H1 (cell line): ENCODE results near the gene TTBK2. TPM values are rescaled to one million over a fixed set of nuclear protein-coding genes. Genes with fewer than 3 reads are reported as not detected.

Experiments used
- CTCF ChIA-PET: fragments of 300-600 bp; sonication (Branson Sonifier 250); formaldehyde crosslinking; loops from one replicate; lab custom pipeline; 2021; ENCODE audit not compliant: partially characterized antibody; lab: Charles Lee
- POLR2A ChIA-PET: fragments of 300-600 bp; sonication (Branson Sonifier 250); formaldehyde crosslinking; loops from one replicate; lab custom pipeline; 2021; ENCODE audit warnings: inconsistent platforms; ENCODE audit not compliant: partially characterized antibody; lab: Charles Lee
- DNase-seq, 2 experiments: peaks; one replicate each; pipeline versions ENCODE4 v3.0.0 to v3.0.0-alpha.2; 2010 to 2022; ENCODE audit warnings: low spot score in 2 of 2, low read depth in 1 of 2, mixed read lengths in 1 of 2
- FAIRE-seq: peaks from 2 replicates; lab custom pipeline; 2011; peaks lifted over from hg19 to GRCh38; lab: Jason Lieb, UNC
- H2AFZ ChIP-seq: 2 replicates; pipeline ENCODE4 v1.8.1; 2012; ENCODE audit warnings: low read length, inconsistent platforms
- H2AK5ac ChIP-seq: 2 replicates; pipeline ENCODE4 v1.6.1; 2013; ENCODE audit warnings: low read depth, low read length
- H2BK120ac ChIP-seq: replicated peaks from 2 replicates; pipeline ENCODE3; 2013; ENCODE audit warnings: low read depth, low read length, inconsistent platforms
- H2BK12ac ChIP-seq: 2 replicates; pipeline ENCODE4 v1.6.1; 2013; ENCODE audit warnings: low read depth, low read length
- H2BK15ac ChIP-seq: 2 replicates; pipeline ENCODE4 v1.6.1; 2013; ENCODE audit warnings: low read length
- H2BK20ac ChIP-seq: 2 replicates; pipeline ENCODE4 v1.6.1; 2013; ENCODE audit warnings: low read length
- H2BK5ac ChIP-seq: 2 replicates; pipeline ENCODE4 v1.6.1; 2013; ENCODE audit warnings: low read depth, low read length
- H3K14ac ChIP-seq: 2 replicates; pipeline ENCODE4 v1.6.1; 2013; ENCODE audit warnings: inconsistent platforms; ENCODE audit not compliant: insufficient read length
- H3K18ac ChIP-seq: 2 replicates; pipeline ENCODE4 v1.6.1; 2013; ENCODE audit warnings: low read length; ENCODE audit errors: extremely low read depth
- H3K23ac ChIP-seq: 2 replicates; pipeline ENCODE4 v1.6.1; 2013; ENCODE audit warnings: inconsistent platforms; ENCODE audit not compliant: insufficient read length
- H3K23me2 ChIP-seq: 2 replicates; pipeline ENCODE4 v1.6.1; 2013; ENCODE audit warnings: low read depth, low read length
- H3K27ac ChIP-seq: 2 replicates; pipeline ENCODE4 v1.6.1; 2011; ENCODE audit warnings: low read depth, low read length, inconsistent platforms
- H3K27me3 ChIP-seq, 4 experiments: replicated peaks in 1 of 4; 1 replicate in 1 of 4; 2 replicates in 3 of 4; pipeline versions ENCODE4 v1.6.1 to v1.8.1; 2011 to 2013; ENCODE audit warnings: low read length in 3 of 4, mild to moderate bottlenecking in 3 of 4, inconsistent platforms in 2 of 4, mixed read lengths in 2 of 4, moderate library complexity in 1 of 4; ENCODE audit not compliant: control insufficient read depth in 3 of 4, insufficient read depth in 3 of 4; ENCODE audit errors: extremely low read depth in 1 of 4
- H3K36me3 ChIP-seq, 4 experiments: 2 replicates each; pipeline versions ENCODE4 v1.6.1 to v1.8.1; 2011 to 2013; ENCODE audit warnings: mild to moderate bottlenecking in 4 of 4, low read length in 3 of 4, moderate library complexity in 2 of 4, control low read depth in 1 of 4, inconsistent platforms in 1 of 4; ENCODE audit not compliant: insufficient read depth in 4 of 4, control insufficient read depth in 2 of 4
- H3K4ac ChIP-seq: replicated peaks from 2 replicates; pipeline ENCODE3; 2013; ENCODE audit warnings: low read length, low read depth, mixed read lengths, inconsistent platforms; ENCODE audit not compliant: insufficient read length
- H3K4me1 ChIP-seq, 4 experiments: replicated peaks in 1 of 4; 1 replicate in 1 of 4; 2 replicates in 3 of 4; pipeline versions ENCODE4 v1.6.1 to v1.8.1; 2011 to 2013; ENCODE audit warnings: low read length in 3 of 4, inconsistent platforms in 2 of 4, mixed read lengths in 1 of 4; ENCODE audit not compliant: insufficient read depth in 4 of 4, control insufficient read depth in 3 of 4
- H3K4me2 ChIP-seq, 2 experiments: 2 replicates each; pipeline versions ENCODE4 v1.6.1 to v1.8.1; 2011 to 2013; ENCODE audit warnings: low read depth in 2 of 2, low read length in 2 of 2, control low read depth in 1 of 2, inconsistent platforms in 1 of 2, mild to moderate bottlenecking in 1 of 2; ENCODE audit not compliant: insufficient read depth in 1 of 2
- H3K4me3 ChIP-seq, 4 experiments: fragments of 200-600, 300-600 bp in 1 of 4; sonication (generic), shearing (Covaris generic), sonication (Bioruptor Twin) in 1 of 4; 2 replicates each; pipeline versions ENCODE4 v1.5.1 to v1.8.1; 2011 to 2016; ENCODE audit warnings: low read length in 4 of 4, low read depth in 3 of 4, control low read depth in 2 of 4, inconsistent platforms in 2 of 4, mild to moderate bottlenecking in 2 of 4, mixed read lengths in 1 of 4, moderate library complexity in 1 of 4; ENCODE audit not compliant: insufficient read depth in 2 of 4; ENCODE audit errors: extremely low read depth in 1 of 4
- H3K56ac ChIP-seq: replicated peaks from 2 replicates; pipeline ENCODE3; 2013; ENCODE audit warnings: low read depth, mild to moderate bottlenecking, mixed read lengths, low read length, inconsistent platforms; ENCODE audit not compliant: insufficient read length
- H3K79me1 ChIP-seq: 2 replicates; pipeline ENCODE4 v1.6.1; 2013; ENCODE audit warnings: low read depth, low read length, control low read depth
- H3K79me2 ChIP-seq, 2 experiments: 2 replicates each; pipeline versions ENCODE4 v1.6.1 to v1.8.1; 2012 to 2013; ENCODE audit warnings: low read length in 2 of 2, mild to moderate bottlenecking in 2 of 2, inconsistent platforms in 1 of 2; ENCODE audit not compliant: insufficient read depth in 2 of 2, control insufficient read depth in 1 of 2
- H3K9ac ChIP-seq, 4 experiments: replicated peaks in 1 of 4; 1 replicate in 1 of 4; 2 replicates in 3 of 4; pipeline versions ENCODE4 v1.6.1 to v1.8.1; 2011 to 2013; ENCODE audit warnings: low read depth in 3 of 4, low read length in 3 of 4, control low read depth in 2 of 4, mild to moderate bottlenecking in 2 of 4, moderate library complexity in 2 of 4, inconsistent platforms in 1 of 4; ENCODE audit errors: extremely low read depth in 1 of 4
- H3K9me3 ChIP-seq, 2 experiments: 2 replicates each; pipeline versions ENCODE4 v1.6.1 to v1.8.1; 2012 to 2013; ENCODE audit warnings: mild to moderate bottlenecking in 2 of 2, moderate library complexity in 2 of 2, control low read depth in 1 of 2, inconsistent platforms in 1 of 2, low read depth in 1 of 2, low read length in 1 of 2, mixed read lengths in 1 of 2; ENCODE audit not compliant: insufficient read depth in 2 of 2
- H4K20me1 ChIP-seq, 2 experiments: replicated peaks in 1 of 2; 2 replicates each; pipeline versions ENCODE3 to v1.8.1; 2011 to 2013; ENCODE audit warnings: inconsistent platforms in 2 of 2, low read length in 2 of 2, mild to moderate bottlenecking in 1 of 2; ENCODE audit not compliant: insufficient read depth in 2 of 2, control insufficient read depth in 1 of 2
- H4K5ac ChIP-seq: 2 replicates; pipeline ENCODE4 v1.6.1; 2013; ENCODE audit warnings: low read length, low read depth, mixed read lengths, inconsistent platforms; ENCODE audit not compliant: insufficient read length
- H4K8ac ChIP-seq: 2 replicates; pipeline ENCODE4 v1.8.0; 2013; ENCODE audit warnings: mild to moderate bottlenecking, moderate library complexity, low read length, inconsistent platforms; ENCODE audit not compliant: insufficient read depth; ENCODE audit errors: extremely low read depth
- H4K91ac ChIP-seq: replicated peaks from 2 replicates; pipeline ENCODE3; 2013; ENCODE audit warnings: low read length, mixed read lengths, inconsistent platforms; ENCODE audit not compliant: insufficient read length
- ASH2L ChIP-seq: fragments of 200-600, 300-600 bp; sonication (generic); IDR thresholded peaks from one replicate; pipeline ENCODE4 v1.7.1; 2017; ENCODE audit warnings: low read length
- CHD2 ChIP-seq: IDR thresholded peaks from 2 replicates; pipeline ENCODE4 v1.6.1; 2012; ENCODE audit warnings: low read length, improper control_type of control experiment
- CREB1 ChIP-seq: IDR thresholded peaks from 2 replicates; pipeline ENCODE4 v1.6.1; 2012; ENCODE audit warnings: inconsistent platforms
- CTBP2 ChIP-seq: IDR thresholded peaks from 2 replicates; pipeline ENCODE4 v1.7.0; 2011; ENCODE audit warnings: borderline replicate concordance, mild to moderate bottlenecking, moderate library complexity, mixed read lengths, low read length; ENCODE audit not compliant: insufficient read depth, insufficient read length
- EZH2 ChIP-seq: fragments of 200-600 bp; sonication (generic); IDR thresholded peaks from 2 replicates; pipeline ENCODE4 v1.7.1; 2012; ENCODE audit warnings: low read depth, mild to moderate bottlenecking, moderate library complexity, low read length, inconsistent platforms; ENCODE audit not compliant: severe bottlenecking
- FOSL1 ChIP-seq: IDR thresholded peaks from 2 replicates; pipeline ENCODE4 v1.6.1; 2011; ENCODE audit warnings: mild to moderate bottlenecking, low read depth, low read length, moderate library complexity; ENCODE audit not compliant: insufficient read depth
- POLR2A ChIP-seq, 2 experiments: IDR thresholded peaks; 1 replicate in 1 of 2; 2 replicates in 1 of 2; pipeline ENCODE4 v1.6.1; 2011; ENCODE audit warnings: low read depth in 2 of 2, low read length in 2 of 2, mild to moderate bottlenecking in 2 of 2; ENCODE audit errors: control extremely low read depth in 1 of 2
- RAD21 ChIP-seq, 2 experiments: IDR thresholded peaks in 1 of 2; conservative IDR thresholded peaks in 1 of 2; 2 replicates each; pipeline ENCODE4 v1.6.1; 2011; ENCODE audit warnings: low read depth in 2 of 2, low read length in 2 of 2, improper control_type of control experiment in 1 of 2, inconsistent platforms in 1 of 2, mild to moderate bottlenecking in 1 of 2, moderate library complexity in 1 of 2
- SAP30 ChIP-seq: fragments of 300-600 bp; sonication (generic); IDR thresholded peaks from 2 replicates; pipeline ENCODE4 v1.7.1; 2012; ENCODE audit warnings: low read length, moderate library complexity, mild to moderate bottlenecking, inconsistent platforms; ENCODE audit not compliant: insufficient read depth, insufficient replicate concordance
- SIX5 ChIP-seq: IDR thresholded peaks from 2 replicates; pipeline ENCODE4 v1.6.1; 2011; ENCODE audit warnings: mild to moderate bottlenecking, low read depth, low read length
- TCF12 ChIP-seq: IDR thresholded peaks from 2 replicates; pipeline ENCODE4 v1.6.1; 2011; ENCODE audit warnings: low read depth, mild to moderate bottlenecking, low read length
- WGBS, 2 experiments: shearing (Covaris generic) in 1 of 2; methylation state at CpG; one replicate each; pipeline versions ENCODE4 v1.1.6 to v1.1.7; 2013 to 2015; ENCODE audit warnings: low lambda C conversion rate in 2 of 2, mixed read lengths in 2 of 2, inconsistent platforms in 1 of 2, low coverage in 1 of 2, missing lambda C conversion rate in 1 of 2; ENCODE audit not compliant: insufficient replicate concordance in 2 of 2, insufficient coverage in 1 of 2, insufficient read length in 1 of 2; ENCODE audit errors: extremely low coverage in 1 of 2, missing lambda C conversion rate in 1 of 2; 5-methylcytosine and 5-hydroxymethylcytosine counted together
- polyA plus RNA-seq, 7 experiments: library from polyadenylated mRNA; depleted of rRNA in 3 of 7; stranded (reverse) in 5 of 7; unstranded in 2 of 7; fragments of >200 nt in 5 of 7; fragments of 200-250 nt in 2 of 7; gene quantifications; 1 replicate in 5 of 7; 2 replicates in 1 of 7; 4 replicates in 1 of 7; pipeline versions ENCODE4 v1.2.1 to v1.2.3, GENCODE V29; 2011 to 2013; ENCODE audit warnings: missing spikeins in 2 of 7, mixed read lengths in 2 of 7
- total RNA-seq: library from RNA; stranded (reverse); fragmentation: NEBNext Ultra II Directional; extraction: Animal tissue kit (Norgen Biotek cat#: 25700); gene quantifications from 2 replicates; pipeline ENCODE4 v1.2.1, GENCODE V29; 2021
- TF ChIP-seq, protein P1 (sequence below), 3 experiments: IDR thresholded peaks; 1 replicate in 2 of 3; 2 replicates in 1 of 3; pipeline versions ENCODE4 v1.5.1 to v1.6.1; 2011; ENCODE audit warnings: low read length in 3 of 3, mild to moderate bottlenecking in 3 of 3, inconsistent platforms in 2 of 3, low read depth in 1 of 3, moderate library complexity in 1 of 3; ENCODE audit not compliant: insufficient read depth in 1 of 3; ENCODE audit errors: control extremely low read depth in 1 of 3

TTBK2 gene
- total and polyA plus RNA-seq, 2 of the 8 experiments (the other 6 are each of a cell fraction or from before 2014, with no cell fraction given) = 2.7 to 18.2 TPM

DNA sequence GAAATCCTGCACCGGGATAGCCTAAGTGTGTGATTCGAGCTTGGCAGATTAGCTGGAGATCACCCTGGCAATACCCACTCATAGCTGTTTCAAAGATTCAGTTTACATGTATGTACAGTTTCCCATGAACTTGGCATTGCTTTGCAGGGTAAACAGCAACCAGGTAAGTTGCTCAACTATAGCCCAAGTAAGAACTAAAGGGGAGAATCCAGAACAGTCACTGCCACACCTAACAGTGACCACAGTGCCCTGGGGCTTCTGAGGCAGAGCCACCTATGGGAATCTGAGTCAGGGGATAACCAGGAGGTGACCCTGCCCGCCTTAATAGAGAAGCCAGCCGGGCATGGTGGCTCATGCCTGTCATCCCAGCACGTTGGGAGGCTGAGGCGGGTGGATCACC lies 199.6 kb downstream of the TTBK2 start:
- H4K5ac ChIP-seq = no peak overlapping the region
- H3K18ac ChIP-seq = no peak overlapping the region
- H3K14ac ChIP-seq = no peak overlapping the region
- H3K4me2 ChIP-seq = no peak overlapping the region
- no peak overlapping the region for H2BK120ac ChIP-seq
- H2AFZ ChIP-seq = no peak overlapping the region
- H3K9ac ChIP-seq = no peak overlapping the region
- no peak overlapping the region for H2BK12ac ChIP-seq
- CTCF ChIA-PET = interaction anchor here (1.6 to 5.5 kb wide), 2 partner anchors 17 to 80 kb away, joined by 4 to 31 read pairs; no protein-coding TSS in a partner anchor
- POLR2A ChIA-PET = interaction anchor here (5.5 kb wide), 1 partner anchor 11 kb away, joined by 27 read pairs; no protein-coding TSS in a partner anchor
- H3K27ac ChIP-seq = no peak overlapping the region
- H4K8ac ChIP-seq = no peak overlapping the region
- H3K23ac ChIP-seq = no peak overlapping the region
- 79% methylated on average over 6 of the region's 6 CpGs; no CpG with 5 or more reads in 1 of the 2 experiments for WGBS, 2 experiments
- H3K79me2 ChIP-seq = no peaks in the 10 kb centered on the region
- no peak overlapping the region for H2AK5ac ChIP-seq
- FAIRE-seq = no peak
- H3K4me1 ChIP-seq = no peaks in the 10 kb centered on the region
- no peaks in the 10 kb centered on the region for H3K9me3 ChIP-seq
- no peak overlapping the region for H2BK20ac ChIP-seq
- no peak overlapping the region for H3K4ac ChIP-seq
- H3K4me3 ChIP-seq = no peak overlapping the region
- no peak overlapping the region for H3K56ac ChIP-seq
- no peaks in the 10 kb centered on the region for H3K27me3 ChIP-seq
- H3K79me1 ChIP-seq = no peaks in the 10 kb centered on the region
- peaks cover 6 to 34% (median 20%) of the 10 kb centered on the region in 4 experiments for H3K36me3 ChIP-seq
- H4K20me1 ChIP-seq = peaks cover 2% of the 10 kb centered on the region in 2 experiments
- no peak overlapping the region for H4K91ac ChIP-seq
- no peak overlapping the region for H2BK5ac ChIP-seq
- DNase-seq = no peak
- 0 out of 2 replicates have a peak, but pooled peaks cover 3% of the 10 kb centered on the region for H3K23me2 ChIP-seq
- H2BK15ac ChIP-seq = no peak overlapping the region
- TF ChIP-seq EZH2 (no peak), CREB1 (no peak), TCF12 (no peak), POLR2A (IDR thresholded peaks at IDR 0.05; ENCODE audit: control extremely low read depth in 1 of 2, low read depth in 2 of 2, low read length in 2 of 2) (no peak), SIX5 (no peak), RAD21 (IDR thresholded peaks at IDR 0.05 in 1 of 2, conservative IDR thresholded peaks at IDR 0.05 in 1 of 2; ENCODE audit: low read depth in 2 of 2, low read length in 2 of 2) (no peak), FOSL1 (no peak), CHD2 (no peak), ASH2L (no peak), CTBP2 (no peak), SAP30 (no peak)
- TF ChIP-seq, protein P1, sequence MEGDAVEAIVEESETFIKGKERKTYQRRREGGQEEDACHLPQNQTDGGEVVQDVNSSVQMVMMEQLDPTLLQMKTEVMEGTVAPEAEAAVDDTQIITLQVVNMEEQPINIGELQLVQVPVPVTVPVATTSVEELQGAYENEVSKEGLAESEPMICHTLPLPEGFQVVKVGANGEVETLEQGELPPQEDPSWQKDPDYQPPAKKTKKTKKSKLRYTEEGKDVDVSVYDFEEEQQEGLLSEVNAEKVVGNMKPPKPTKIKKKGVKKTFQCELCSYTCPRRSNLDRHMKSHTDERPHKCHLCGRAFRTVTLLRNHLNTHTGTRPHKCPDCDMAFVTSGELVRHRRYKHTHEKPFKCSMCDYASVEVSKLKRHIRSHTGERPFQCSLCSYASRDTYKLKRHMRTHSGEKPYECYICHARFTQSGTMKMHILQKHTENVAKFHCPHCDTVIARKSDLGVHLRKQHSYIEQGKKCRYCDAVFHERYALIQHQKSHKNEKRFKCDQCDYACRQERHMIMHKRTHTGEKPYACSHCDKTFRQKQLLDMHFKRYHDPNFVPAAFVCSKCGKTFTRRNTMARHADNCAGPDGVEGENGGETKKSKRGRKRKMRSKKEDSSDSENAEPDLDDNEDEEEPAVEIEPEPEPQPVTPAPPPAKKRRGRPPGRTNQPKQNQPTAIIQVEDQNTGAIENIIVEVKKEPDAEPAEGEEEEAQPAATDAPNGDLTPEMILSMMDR (IDR thresholded peaks at IDR 0.05; ENCODE audit: control extremely low read depth in 1 of 3, insufficient read depth in 1 of 3, low read depth in 1 of 3, low read length in 3 of 3) = no peak
